Loucy (cell line): ENCODE results near the gene SNX3.

Experiments used
- H2AFZ ChIP-seq: fragments of 200-600 bp; sonication (generic); 2 replicates; pipeline ENCODE4 v1.6.0; 2016; ENCODE audit warnings: antibody characterized with exemption, mild to moderate bottlenecking, low read length, moderate library complexity
- H3F3A ChIP-seq: fragments of 200-600 bp; 2 replicates; pipeline ENCODE4 v1.6.0; 2016; ENCODE audit warnings: antibody characterized with exemption, low read depth, mild to moderate bottlenecking
- H3K27me3 ChIP-seq: fragments of 200-600 bp; sonication (generic); 2 replicates; pipeline ENCODE4 v1.6.1; 2014; ENCODE audit warnings: low read length, mild to moderate bottlenecking; ENCODE audit not compliant: insufficient read depth, poor library complexity, severe bottlenecking
- H3K36me3 ChIP-seq: fragments of 200-600 bp; sonication (generic); 2 replicates; pipeline ENCODE4 v1.6.1; 2016; ENCODE audit warnings: low read length; ENCODE audit not compliant: insufficient read depth
- H3K4me1 ChIP-seq: fragments of 200-600 bp; sonication (generic); 2 replicates; pipeline ENCODE4 v1.5.1; 2014; ENCODE audit warnings: low read length, mild to moderate bottlenecking; ENCODE audit not compliant: insufficient read depth, poor library complexity, severe bottlenecking
- H3K4me2 ChIP-seq: fragments of 200-600 bp; sonication (generic); 2 replicates; pipeline ENCODE4 v1.6.0; 2014; ENCODE audit warnings: antibody characterized with exemption, low read length, low read depth, mild to moderate bottlenecking; ENCODE audit not compliant: poor library complexity, severe bottlenecking
- H3K4me3 ChIP-seq: fragments of 200-600 bp; sonication (generic); 2 replicates; pipeline ENCODE4 v1.5.1; 2014; ENCODE audit warnings: low read length, mild to moderate bottlenecking, mixed read lengths; ENCODE audit not compliant: poor library complexity, severe bottlenecking
- H3K79me2 ChIP-seq: fragments of 200-600 bp; sonication (generic); 2 replicates; pipeline ENCODE4 v1.6.1; 2014; ENCODE audit warnings: low read length; ENCODE audit not compliant: insufficient read depth
- H3K9ac ChIP-seq: fragments of 200-600 bp; sonication (generic); 2 replicates; pipeline ENCODE4 v1.6.0; 2014; ENCODE audit warnings: mild to moderate bottlenecking, low read depth, low read length, moderate library complexity; ENCODE audit not compliant: poor library complexity, severe bottlenecking
- H3K9me2 ChIP-seq: fragments of 200-600 bp; sonication (generic); replicated peaks from 2 replicates; pipeline ENCODE4 v1.6.1; 2016; ENCODE audit warnings: low read depth, low read length, mixed read lengths
- H3K9me3 ChIP-seq: fragments of 200-600 bp; sonication (generic); 2 replicates; pipeline ENCODE4 v1.6.1; 2014; ENCODE audit warnings: mild to moderate bottlenecking, antibody characterized with exemption, low read length, low read depth; ENCODE audit not compliant: insufficient read depth
- H4K20me1 ChIP-seq: fragments of 200-600 bp; sonication (generic); 2 replicates; pipeline ENCODE4 v1.6.0; 2014; ENCODE audit warnings: antibody characterized with exemption, low read length, mild to moderate bottlenecking; ENCODE audit not compliant: insufficient read depth, poor library complexity, severe bottlenecking
- CTCF ChIP-seq: fragments of 200-600 bp; sonication (generic); conservative IDR thresholded peaks from 2 replicates; pipeline ENCODE4 v1.5.1; 2014; ENCODE audit warnings: mild to moderate bottlenecking, antibody characterized with exemption, low read length
- EZH2phosphoT487 ChIP-seq: fragments of 200-600 bp; IDR thresholded peaks from 2 replicates; pipeline ENCODE4 v1.6.1; 2018; ENCODE audit warnings: antibody characterized with exemption, mild to moderate bottlenecking, moderate library complexity, borderline replicate concordance

SNX3 gene

GRCh38 chr6:108211671-108212070, 49.2 kb downstream of the SNX3 start:
- H3K27me3 ChIP-seq, result no peaks in the 10 kb centered on the region
- H3K9me3 ChIP-seq, result no peaks in the 10 kb centered on the region
- no peaks in the 10 kb centered on the region for H3K4me1 ChIP-seq
- H3K36me3 ChIP-seq, result peaks cover 46% of the 10 kb centered on the region; the same call in 1 of the 2 replicates
- TF ChIP-seq CTCF, result no peak
- TF ChIP-seq EZH2phosphoT487, result no peak
- H3K9ac ChIP-seq, result no peak overlapping the region
- peaks cover 4% of the 10 kb centered on the region for H4K20me1 ChIP-seq
- peaks cover 20% of the 10 kb centered on the region; the same call in 1 of the 2 replicates for H3K79me2 ChIP-seq
- no peaks in the 10 kb centered on the region for H3F3A ChIP-seq
- H3K4me3 ChIP-seq, result no peak overlapping the region
- H3K9me2 ChIP-seq, result no peaks in the 10 kb centered on the region
- no peak overlapping the region for H3K4me2 ChIP-seq
- H2AFZ ChIP-seq, result no peak overlapping the region

- Histone ChIP-seq H3K9ac (no peak overlapping the region), H2AFZ (no peak overlapping the region), H3K36me3 (peaks cover 45% of the 10 kb centered on the region; the same call in 1 of the 2 replicates), H4K20me1 (peaks cover 4% of the 10 kb centered on the region), H3F3A (no peaks in the 10 kb centered on the region), H3K4me1 (no peaks in the 10 kb centered on the region), H3K9me2 (no peaks in the 10 kb centered on the region), H3K27me3 (no peaks in the 10 kb centered on the region), H3K4me2 (no peak overlapping the region), H3K4me3 (no peak overlapping the region), H3K79me2 (peaks cover 14% of the 10 kb centered on the region; the same call in 1 of the 2 replicates), H3K9me3 (no peaks in the 10 kb centered on the region)
- TF ChIP-seq EZH2phosphoT487 (no peak), CTCF (no peak)
Observed at GRCh38 chr6:108210556-108210955, 50.3 kb downstream of the SNX3 start.

DNA sequence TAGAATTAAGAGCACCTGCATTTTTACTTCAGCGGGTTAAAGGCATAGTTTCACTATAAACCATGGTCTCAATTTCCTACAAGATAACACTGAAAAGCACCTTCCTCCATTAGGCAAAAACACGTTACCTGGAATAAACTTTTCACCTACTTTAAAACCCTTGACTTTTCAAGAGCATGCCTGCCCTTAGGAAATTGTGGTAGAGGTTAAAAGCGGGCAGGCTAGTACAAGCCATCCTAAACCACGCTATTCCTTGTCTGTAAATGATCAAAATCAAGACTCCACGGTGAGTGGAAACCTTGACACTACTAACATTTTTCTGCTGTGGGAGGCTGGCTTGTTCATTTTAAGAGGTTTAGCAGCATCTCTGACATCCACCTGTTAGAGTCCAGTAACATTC, 51.1 kb downstream of the SNX3 start:
- no peaks in the 10 kb centered on the region for H3K9me3 ChIP-seq
- H3K27me3 ChIP-seq, result no peaks in the 10 kb centered on the region
- no peak overlapping the region for H3K4me3 ChIP-seq
- H3K79me2 ChIP-seq, result peaks cover 10% of the 10 kb centered on the region; the same call in 1 of the 2 replicates
- no peak overlapping the region for H3K4me2 ChIP-seq
- H4K20me1 ChIP-seq, result peaks cover 4% of the 10 kb centered on the region
- H2AFZ ChIP-seq, result no peak overlapping the region
- H3K9me2 ChIP-seq, result no peaks in the 10 kb centered on the region
- no peaks in the 10 kb centered on the region for H3K4me1 ChIP-seq
- TF ChIP-seq CTCF (no peak), EZH2phosphoT487 (no peak)
- no peak overlapping the region for H3K9ac ChIP-seq
- peaks cover 3% of the 10 kb centered on the region; the same call in 1 of the 2 replicates for H3F3A ChIP-seq
- peaks cover 39% of the 10 kb centered on the region; the same call in 1 of the 2 replicates for H3K36me3 ChIP-seq
